PFSK-1 (cell line): ENCODE results near the gene CCNB2.

Source experiments
- FOXP2 ChIP-seq: optimal IDR thresholded peaks from 2 replicates; pipeline ENCODE3; 2011; ENCODE audit warnings: borderline replicate concordance, control low read depth, inconsistent platforms; ENCODE audit not compliant: insufficient read depth; ENCODE audit errors: extremely low read length, extremely low read depth
- POLR2AphosphoS5 ChIP-seq: IDR thresholded peaks from 2 replicates; pipeline ENCODE4 v1.6.1; 2012; ENCODE audit warnings: low read depth, mild to moderate bottlenecking, control low read depth, low read length, moderate library complexity
- REST ChIP-seq, 2 experiments: IDR thresholded peaks; 2 replicates each; pipeline versions ENCODE4 v1.6.1 to v1.8.0; 2011 to 2012; ENCODE audit warnings: low read depth in 2 of 2, low read length in 2 of 2, control low read depth in 1 of 2, inconsistent platforms in 1 of 2, mild to moderate bottlenecking in 1 of 2, moderate library complexity in 1 of 2; ENCODE audit not compliant: insufficient read depth in 1 of 2
- SIN3A ChIP-seq: IDR thresholded peaks from 2 replicates; pipeline ENCODE4 v1.6.1; 2012; ENCODE audit warnings: mild to moderate bottlenecking, low read length, moderate library complexity, borderline replicate concordance; ENCODE audit not compliant: insufficient read depth
- TAF1 ChIP-seq: IDR thresholded peaks from 2 replicates; pipeline ENCODE4 v1.6.1; 2012; ENCODE audit warnings: low read length, control low read depth, borderline replicate concordance; ENCODE audit not compliant: insufficient read depth

The CCNB2 gene

GRCh38 chr15:59099162-59099685 is 5.7 kb upstream of the CCNB2 start:
- no peak for TF ChIP-seq TAF1
- no peak for TF ChIP-seq FOXP2
- TF ChIP-seq POLR2AphosphoS5: no peak
- no peak for TF ChIP-seq REST (IDR thresholded peaks at IDR 0.05; ENCODE audit: insufficient read depth in 1 of 2, low read depth in 2 of 2, low read length in 2 of 2)
- TF ChIP-seq SIN3A: no peak

- no peak for TF ChIP-seq TAF1
- TF ChIP-seq SIN3A: no peak
Measured at GRCh38 chr15:59104602-59104911, 389 bp upstream of the CCNB2 start.

- TF ChIP-seq TAF1: no peak
- no peak for TF ChIP-seq FOXP2
- no peak for TF ChIP-seq POLR2AphosphoS5
- no peak for TF ChIP-seq SIN3A
- TF ChIP-seq REST (IDR thresholded peaks at IDR 0.05; ENCODE audit: insufficient read depth in 1 of 2, low read depth in 2 of 2, low read length in 2 of 2): no peak
Measured at GRCh38 chr15:59105854-59106253, 908 bp downstream of the CCNB2 start.

GRCh38 chr15:59111251-59111650 is 6.3 kb downstream of the CCNB2 start:
- TF ChIP-seq FOXP2 (no peak), REST (IDR thresholded peaks at IDR 0.05; ENCODE audit: insufficient read depth in 1 of 2, low read depth in 2 of 2, low read length in 2 of 2) (no peak)

- TF ChIP-seq POLR2AphosphoS5 (no peak), FOXP2 (no peak), SIN3A (no peak), TAF1 (no peak), REST (IDR thresholded peaks at IDR 0.05; ENCODE audit: insufficient read depth in 1 of 2, low read depth in 2 of 2, low read length in 2 of 2) (no peak)
Measured at GRCh38 chr15:59115047-59115446, 10.1 kb downstream of the CCNB2 start.

- no peak for TF ChIP-seq FOXP2
- no peak for TF ChIP-seq REST (IDR thresholded peaks at IDR 0.05; ENCODE audit: insufficient read depth in 1 of 2, low read depth in 2 of 2, low read length in 2 of 2)
- TF ChIP-seq SIN3A: no peak
- no peak for TF ChIP-seq POLR2AphosphoS5
- no peak for TF ChIP-seq TAF1
Measured at GRCh38 chr15:59116141-59116540, 11.2 kb downstream of the CCNB2 start.
